Natural killer cell (primary cell): ENCODE measurements around the gene DENND4B. TPM values are rescaled to one million over a fixed set of nuclear protein-coding genes. Genes with fewer than 3 reads are reported as not detected.

ENCODE experiments used
- ATAC-seq, 3 donors: fragments of 150-1000 bp in 2 of 3; fragments of 200-7000 bp in 1 of 3; cut with Tn5 transposase; 1 replicate in 1 of 3; 2 replicates in 2 of 3; pipeline ENCODE4 v1.10.0; 2021; ENCODE audit warnings: mild to moderate bottlenecking in 2 of 3, moderate library complexity in 2 of 3
- DNase-seq, 2 donors: peaks; one replicate each; pipeline versions ENCODE4 v3.0.0 to v3.0.0-alpha.2; 2013 to 2021; ENCODE audit warnings: mixed read lengths in 1 of 2
- H3K27ac ChIP-seq: one replicate; pipeline ENCODE4 v1.5.1; 2013; ENCODE audit warnings: mild to moderate bottlenecking, low read length
- H3K27me3 ChIP-seq: one replicate; pipeline ENCODE4 v1.6.1; 2013; ENCODE audit warnings: low read length; ENCODE audit not compliant: control insufficient read depth, insufficient read depth
- H3K36me3 ChIP-seq: one replicate; pipeline ENCODE4 v1.6.1; 2013; ENCODE audit warnings: low read length; ENCODE audit not compliant: control insufficient read depth, insufficient read depth
- H3K4me1 ChIP-seq: one replicate; pipeline ENCODE4 v1.6.1; 2013; ENCODE audit warnings: low read length; ENCODE audit not compliant: control insufficient read depth, insufficient read depth
- H3K4me3 ChIP-seq: one replicate; pipeline ENCODE4 v1.5.1; 2013; ENCODE audit warnings: low read length
- H3K9me3 ChIP-seq: one replicate; pipeline ENCODE4 v1.6.1; 2013; ENCODE audit warnings: low read length; ENCODE audit not compliant: control insufficient read depth, insufficient read depth
- H3K27ac Mint-ChIP-seq, 2 donors: one replicate each; pipeline ENCODE4 v1.8.0; 2022; ENCODE audit warnings: mild to moderate bottlenecking in 2 of 2, mixed read lengths in 2 of 2, moderate library complexity in 1 of 2
- H3K27me3 Mint-ChIP-seq, 2 donors: one replicate each; pipeline ENCODE4 v1.8.0; 2022; ENCODE audit warnings: low read depth in 2 of 2, mixed read lengths in 2 of 2
- H3K36me3 Mint-ChIP-seq: one replicate; pipeline ENCODE4 v1.8.0; 2022; ENCODE audit warnings: mixed read lengths
- H3K4me1 Mint-ChIP-seq, 2 donors: one replicate each; pipeline ENCODE4 v1.8.0; 2022; ENCODE audit warnings: mixed read lengths in 2 of 2
- H3K4me3 Mint-ChIP-seq: one replicate; pipeline ENCODE4 v1.8.0; 2022; ENCODE audit warnings: mild to moderate bottlenecking, moderate library complexity, mixed read lengths
- H3K9me3 Mint-ChIP-seq, 2 donors: one replicate each; pipeline ENCODE4 v1.8.0; 2022; ENCODE audit warnings: mixed read lengths in 2 of 2
- WGBS: methylation state at CpG from one replicate; pipeline ENCODE4 v1.1.7; 2013; ENCODE audit warnings: missing lambda C conversion rate; ENCODE audit not compliant: insufficient coverage; 5-methylcytosine and 5-hydroxymethylcytosine counted together
- intact Hi-C: fragments of 100-400 bp; cut with micrococcal nuclease; formaldehyde crosslinking; loops from one replicate; pipeline ENCODE4 v1.14.2; 2022
- total RNA-seq, 4 donors: library from RNA; stranded (reverse); fragments of 120-200 nt in 1 of 4; gene quantifications; one replicate each; pipeline versions ENCODE4 v1.2.3 to v1.2.4, GENCODE V29; 2013 to 2022
- TF ChIP-seq, protein P1 (sequence below): fragments of 200-600 bp; IDR thresholded peaks from one replicate; pipeline ENCODE4 v1.8.0; 2022; ENCODE audit warnings: antibody characterized with exemption

DENND4B gene
- total RNA-seq, 3 donors from 2014 or later (not counting 1 experiment from before 2014, with no cell fraction given): 244 to 322 (median 291) TPM

- H3K27ac Mint-ChIP-seq: peak overlapping the region; percentile 82 to 92
- H3K9me3 ChIP-seq: no peaks in the 10 kb centered on the region
- no peaks in the 10 kb centered on the region for H3K27me3 Mint-ChIP-seq
- H3K9me3 Mint-ChIP-seq: no peaks in the 10 kb centered on the region
- DNase-seq (no peak), ATAC-seq (no peak)
- no peaks in the 10 kb centered on the region for H3K27me3 ChIP-seq
- WGBS: 97% methylated on average over 11 of the region's 11 CpGs
- TF ChIP-seq, protein P1, sequence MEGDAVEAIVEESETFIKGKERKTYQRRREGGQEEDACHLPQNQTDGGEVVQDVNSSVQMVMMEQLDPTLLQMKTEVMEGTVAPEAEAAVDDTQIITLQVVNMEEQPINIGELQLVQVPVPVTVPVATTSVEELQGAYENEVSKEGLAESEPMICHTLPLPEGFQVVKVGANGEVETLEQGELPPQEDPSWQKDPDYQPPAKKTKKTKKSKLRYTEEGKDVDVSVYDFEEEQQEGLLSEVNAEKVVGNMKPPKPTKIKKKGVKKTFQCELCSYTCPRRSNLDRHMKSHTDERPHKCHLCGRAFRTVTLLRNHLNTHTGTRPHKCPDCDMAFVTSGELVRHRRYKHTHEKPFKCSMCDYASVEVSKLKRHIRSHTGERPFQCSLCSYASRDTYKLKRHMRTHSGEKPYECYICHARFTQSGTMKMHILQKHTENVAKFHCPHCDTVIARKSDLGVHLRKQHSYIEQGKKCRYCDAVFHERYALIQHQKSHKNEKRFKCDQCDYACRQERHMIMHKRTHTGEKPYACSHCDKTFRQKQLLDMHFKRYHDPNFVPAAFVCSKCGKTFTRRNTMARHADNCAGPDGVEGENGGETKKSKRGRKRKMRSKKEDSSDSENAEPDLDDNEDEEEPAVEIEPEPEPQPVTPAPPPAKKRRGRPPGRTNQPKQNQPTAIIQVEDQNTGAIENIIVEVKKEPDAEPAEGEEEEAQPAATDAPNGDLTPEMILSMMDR: no peak
- H3K27ac ChIP-seq: no peak overlapping the region
- no peaks in the 10 kb centered on the region for H3K36me3 Mint-ChIP-seq
- H3K4me3 Mint-ChIP-seq: no peak overlapping the region
- peaks cover 50 to 71% of the 10 kb centered on the region in 2 donors for H3K4me1 Mint-ChIP-seq
- intact Hi-C loops: loop anchor here (10.0 kb wide), 1 partner anchor 265 kb away; the partner anchor contains the start of gene UBAP2L
- peaks cover 51% of the 10 kb centered on the region for H3K4me1 ChIP-seq
- H3K36me3 ChIP-seq: peaks cover 6% of the 10 kb centered on the region
- H3K4me3 ChIP-seq: no peak overlapping the region
These were observed 13.7 kb upstream of the DENND4B start for GRCh38 chr1:153960206-153960605.

DNA sequence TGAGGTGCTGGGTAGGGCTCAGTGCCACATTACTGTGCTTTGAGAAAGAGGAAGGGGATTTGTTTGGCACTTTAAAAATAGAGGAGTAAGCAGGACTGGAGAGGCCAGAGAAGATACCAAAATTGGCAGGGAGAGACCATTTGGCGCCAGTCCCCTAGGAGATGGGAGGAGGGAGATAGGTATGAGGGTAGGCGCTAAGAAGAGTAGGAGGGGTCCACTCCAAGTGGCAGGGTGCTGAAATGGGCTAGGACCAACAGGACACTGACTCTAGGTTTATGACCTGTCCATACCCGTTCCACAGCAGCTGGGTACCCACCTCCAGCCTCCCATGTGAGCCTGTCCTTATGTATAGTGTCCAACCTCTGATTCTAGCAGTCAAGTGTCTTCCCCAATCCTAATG, 12.9 kb upstream of the DENND4B start:
- ATAC-seq (no peak), DNase-seq (no peak)
- Histone ChIP-seq H3K27ac (no peak overlapping the region), H3K4me3 (no peak overlapping the region), H3K27me3 (no peaks in the 10 kb centered on the region), H3K9me3 (no peaks in the 10 kb centered on the region), H3K36me3 (peaks cover 10% of the 10 kb centered on the region), H3K4me1 (peaks cover 58% of the 10 kb centered on the region)
- Mint-ChIP-seq H3K36me3 (no peaks in the 10 kb centered on the region), H3K4me1 (peaks cover 50 to 72% of the 10 kb centered on the region in 2 donors), H3K27ac (peak overlapping the region; percentile 82 to 92), H3K27me3 (no peaks in the 10 kb centered on the region), H3K4me3 (peak overlapping the region; percentile 96), H3K9me3 (no peaks in the 10 kb centered on the region)
- 91% methylated on average over 3 of the region's 3 CpGs for WGBS
- TF ChIP-seq, protein P1: no peak
- intact Hi-C loops: loop anchor here (2.0 kb wide), 1 partner anchor 17 kb away; the partner anchor contains the start of gene JTB

- H3K36me3 Mint-ChIP-seq: no peaks in the 10 kb centered on the region
- intact Hi-C loops: loop anchor here (1.0 to 2.0 kb wide), 4 partner anchors 8 to 36 kb away; partner anchors contain the start of genes CREB3L4 and JTB
- H3K9me3 Mint-ChIP-seq: no peaks in the 10 kb centered on the region
- H3K27ac Mint-ChIP-seq: peak overlapping the region; percentile 82 to 92
- Histone ChIP-seq H3K27me3 (no peaks in the 10 kb centered on the region), H3K4me3 (no peak overlapping the region), H3K36me3 (peaks cover 16% of the 10 kb centered on the region), H3K4me1 (peaks cover 56% of the 10 kb centered on the region), H3K9me3 (no peaks in the 10 kb centered on the region), H3K27ac (peak overlapping the region; percentile 55)
- H3K27me3 Mint-ChIP-seq: no peaks in the 10 kb centered on the region
- peak overlapping the region; percentile 96 for H3K4me3 Mint-ChIP-seq
- no peak for ATAC-seq
- peaks cover 50 to 72% of the 10 kb centered on the region in 2 donors for H3K4me1 Mint-ChIP-seq
- DNase-seq: no peak
- TF ChIP-seq, protein P1: no peak
- 43% methylated on average over 4 of the region's 4 CpGs for WGBS
These were observed 12.4 kb upstream of the DENND4B start for GRCh38 chr1:153958961-153959260.
